Ramos (cell line): ENCODE measurements around the gene RAB3IL1.
"Not testable (repeated sequence)": the region's sequence is repeated elsewhere in the genome, so short reads cannot be mapped to it uniquely, and the experiment has no call there.

Experiments
- in situ Hi-C: fragments of 300-500 bp; cut with MboI; formaldehyde crosslinking; loops from one replicate; pipeline ENCODE4 v1.14.3; 2022; ENCODE audit warnings: low sequenced_read_pairs; ENCODE audit not compliant: unreplicated experiment

The RAB3IL1 gene

GRCh38 chr11:61954106-61954850 lies 36.9 kb upstream of the RAB3IL1 start:
- in situ Hi-C loops = no loop called here

- in situ Hi-C loops = not testable (repeated sequence)
Measured at GRCh38 chr11:61953632-61954031, 36.3 kb upstream of the RAB3IL1 start.

- in situ Hi-C loops = no loop called here
Measured at GRCh38 chr11:61952882-61953281, 35.5 kb upstream of the RAB3IL1 start.

- in situ Hi-C loops = no loop called here
Measured at GRCh38 chr11:61951484-61952135, 34.2 kb upstream of the RAB3IL1 start.

GRCh38 chr11:61950035-61950547 lies 32.7 kb upstream of the RAB3IL1 start, which contains the start of gene BEST1:
BEST1 (plus strand) TSS chr11:61950351; CDS start chr11:61951807, 1,456 bp downstream.
- in situ Hi-C loops = no loop called here

GRCh38 chr11:61949169-61950034 lies 32.0 kb upstream of the RAB3IL1 start:
- in situ Hi-C loops = loop anchor here (5.0 kb wide), 1 partner anchor 77 kb away; no protein-coding TSS in a partner anchor

GRCh38 chr11:61948505-61948904 lies 31.1 kb upstream of the RAB3IL1 start:
- in situ Hi-C loops = loop anchor here (5.0 kb wide), 1 partner anchor 76 kb away; no protein-coding TSS in a partner anchor

- in situ Hi-C loops = loop anchor here (5.0 kb wide), 1 partner anchor 75 kb away; no protein-coding TSS in a partner anchor
Measured at GRCh38 chr11:61947486-61948210, 30.3 kb upstream of the RAB3IL1 start.

GRCh38 chr11:61946894-61947293 lies 29.5 kb upstream of the RAB3IL1 start:
- in situ Hi-C loops = loop anchor here (5.0 kb wide), 1 partner anchor 75 kb away; no protein-coding TSS in a partner anchor

GRCh38 chr11:61945191-61945590 lies 27.8 kb upstream of the RAB3IL1 start:
- in situ Hi-C loops = loop anchor here (5.0 kb wide), 1 partner anchor 73 kb away; no protein-coding TSS in a partner anchor

- in situ Hi-C loops = no loop called here
Measured at GRCh38 chr11:61940466-61940865, 23.1 kb upstream of the RAB3IL1 start.

GRCh38 chr11:61935861-61936260 lies 18.5 kb upstream of the RAB3IL1 start:
- in situ Hi-C loops = no loop called here

GRCh38 chr11:61930933-61931332 lies 13.6 kb upstream of the RAB3IL1 start:
- in situ Hi-C loops = no loop called here

- in situ Hi-C loops = no loop called here
Measured at GRCh38 chr11:61928606-61929005, 11.2 kb upstream of the RAB3IL1 start.

GRCh38 chr11:61927501-61927900 lies 10.1 kb upstream of the RAB3IL1 start:
- in situ Hi-C loops = no loop called here

- in situ Hi-C loops = no loop called here
Measured at GRCh38 chr11:61926235-61926634, 8.9 kb upstream of the RAB3IL1 start.

GRCh38 chr11:61925736-61926135 lies 8.4 kb upstream of the RAB3IL1 start:
- in situ Hi-C loops = no loop called here

- in situ Hi-C loops = no loop called here
Measured at GRCh38 chr11:61924064-61924455, 6.7 kb upstream of the RAB3IL1 start.
